GM20000 (cell line): Measurements from ENCODE around the gene KIR3DL1.
"Not testable (repeated sequence)": the region's sequence is repeated elsewhere in the genome, so short reads cannot be mapped to it uniquely, and the experiment has no call there.

Experiments
- DNase-seq: peaks from one replicate; pipeline ENCODE4 v3.0.0; 2012; ENCODE audit warnings: low spot score
- TF ChIP-seq, protein P1 (sequence below): IDR thresholded peaks from 2 replicates; pipeline ENCODE4 v1.5.1; 2012; ENCODE audit warnings: mild to moderate bottlenecking, control low read depth; ENCODE audit errors: extremely low read depth, missing control alignments

KIR3DL1 gene

GRCh38 chr19:54817670-54818536 is 1.6 kb downstream of the KIR3DL1 start:
- TF ChIP-seq, protein P1, sequence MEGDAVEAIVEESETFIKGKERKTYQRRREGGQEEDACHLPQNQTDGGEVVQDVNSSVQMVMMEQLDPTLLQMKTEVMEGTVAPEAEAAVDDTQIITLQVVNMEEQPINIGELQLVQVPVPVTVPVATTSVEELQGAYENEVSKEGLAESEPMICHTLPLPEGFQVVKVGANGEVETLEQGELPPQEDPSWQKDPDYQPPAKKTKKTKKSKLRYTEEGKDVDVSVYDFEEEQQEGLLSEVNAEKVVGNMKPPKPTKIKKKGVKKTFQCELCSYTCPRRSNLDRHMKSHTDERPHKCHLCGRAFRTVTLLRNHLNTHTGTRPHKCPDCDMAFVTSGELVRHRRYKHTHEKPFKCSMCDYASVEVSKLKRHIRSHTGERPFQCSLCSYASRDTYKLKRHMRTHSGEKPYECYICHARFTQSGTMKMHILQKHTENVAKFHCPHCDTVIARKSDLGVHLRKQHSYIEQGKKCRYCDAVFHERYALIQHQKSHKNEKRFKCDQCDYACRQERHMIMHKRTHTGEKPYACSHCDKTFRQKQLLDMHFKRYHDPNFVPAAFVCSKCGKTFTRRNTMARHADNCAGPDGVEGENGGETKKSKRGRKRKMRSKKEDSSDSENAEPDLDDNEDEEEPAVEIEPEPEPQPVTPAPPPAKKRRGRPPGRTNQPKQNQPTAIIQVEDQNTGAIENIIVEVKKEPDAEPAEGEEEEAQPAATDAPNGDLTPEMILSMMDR: no peak
- no peak for DNase-seq

DNA sequence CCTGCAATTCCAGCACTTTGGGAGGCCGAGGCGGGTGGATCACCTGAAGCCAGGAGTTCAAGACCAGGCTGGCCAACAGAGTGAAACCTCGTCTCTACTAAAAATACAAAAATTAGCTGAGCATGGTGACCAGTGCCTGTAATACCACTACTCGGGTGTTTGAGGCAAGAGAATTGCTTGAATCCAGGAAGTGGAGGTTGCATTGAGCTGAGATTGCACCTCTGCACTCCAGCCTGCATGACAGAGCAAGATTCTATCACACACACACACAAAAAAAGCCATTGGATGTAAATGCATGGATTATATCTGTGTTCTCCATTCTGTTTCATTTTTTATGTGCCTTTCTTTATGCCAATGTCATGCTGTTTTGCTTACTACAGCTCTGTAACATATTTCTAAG is 8.1 kb downstream of the KIR3DL1 start:
- not testable (repeated sequence) for DNase-seq

- not testable (repeated sequence) for DNase-seq
Measured at GRCh38 chr19:54825326-54825725, 9.1 kb downstream of the KIR3DL1 start.

GRCh38 chr19:54828064-54828463 is 11.8 kb downstream of the KIR3DL1 start:
- not testable (repeated sequence) for DNase-seq

- DNase-seq: not testable (repeated sequence)
Measured at GRCh38 chr19:54832496-54832895, 16.2 kb downstream of the KIR3DL1 start, which contains the start of gene KIR2DS4. Gene KIR2DS4, plus strand, starts transcription at chr19:54832676.

GRCh38 chr19:54835126-54835525 is 18.9 kb downstream of the KIR3DL1 start:
- not testable (repeated sequence) for DNase-seq

GRCh38 chr19:54837522-54837921 is 21.3 kb downstream of the KIR3DL1 start:
- not testable (repeated sequence) for DNase-seq

- DNase-seq: not testable (repeated sequence)
Measured at GRCh38 chr19:54843171-54843570, 26.9 kb downstream of the KIR3DL1 start.

- DNase-seq: not testable (repeated sequence)
Measured at GRCh38 chr19:54850061-54850640, 33.9 kb downstream of the KIR3DL1 start, which contains the start of gene KIR3DL2. Gene KIR3DL2, plus strand, starts transcription at chr19:54850443. Its CDS starts 33 bp downstream, at chr19:54850476.

DNA sequence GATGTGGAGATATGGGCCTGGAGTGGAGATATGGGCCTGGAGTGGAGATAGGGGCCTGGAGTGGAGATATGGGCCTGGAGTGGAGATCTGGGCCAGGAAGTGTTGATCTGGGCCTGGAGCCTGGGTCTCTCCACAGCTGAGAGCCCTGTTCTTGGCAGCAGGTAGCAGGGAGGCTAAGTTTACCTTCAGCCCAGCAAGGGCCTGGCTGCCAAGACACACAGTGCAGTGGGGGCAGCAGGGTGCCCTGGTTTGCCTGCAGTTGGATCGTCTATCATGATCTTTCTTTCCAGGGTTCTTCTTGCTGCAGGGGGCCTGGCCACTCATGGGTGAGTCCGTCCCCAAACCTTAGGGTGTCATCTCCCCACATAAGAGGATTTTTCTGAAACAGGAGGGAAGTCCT is 34.7 kb downstream of the KIR3DL1 start:
- TF ChIP-seq, protein P1: no peak
- DNase-seq: no peak

DNA sequence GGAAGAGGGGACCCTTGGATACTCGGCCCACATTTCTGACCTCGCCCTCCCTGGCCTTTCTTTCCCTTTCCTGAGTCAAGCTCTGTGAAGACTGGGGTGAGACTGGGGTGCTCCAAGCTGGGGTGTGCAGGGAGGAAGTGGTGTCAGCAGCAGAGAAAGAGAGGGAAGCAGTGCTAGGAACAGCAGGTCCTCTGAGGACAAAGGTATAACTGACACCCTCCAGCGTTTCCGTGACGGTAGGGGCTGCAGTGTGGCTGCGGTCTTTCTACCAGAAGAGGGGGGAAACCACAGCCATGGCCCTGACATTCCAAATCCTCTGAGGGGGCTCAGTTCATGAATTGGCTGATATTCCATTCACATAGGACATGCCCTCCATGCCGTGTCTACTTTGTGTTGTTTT is 35.1 kb downstream of the KIR3DL1 start:
- DNase-seq: no peak
- TF ChIP-seq, protein P1: no peak

DNA sequence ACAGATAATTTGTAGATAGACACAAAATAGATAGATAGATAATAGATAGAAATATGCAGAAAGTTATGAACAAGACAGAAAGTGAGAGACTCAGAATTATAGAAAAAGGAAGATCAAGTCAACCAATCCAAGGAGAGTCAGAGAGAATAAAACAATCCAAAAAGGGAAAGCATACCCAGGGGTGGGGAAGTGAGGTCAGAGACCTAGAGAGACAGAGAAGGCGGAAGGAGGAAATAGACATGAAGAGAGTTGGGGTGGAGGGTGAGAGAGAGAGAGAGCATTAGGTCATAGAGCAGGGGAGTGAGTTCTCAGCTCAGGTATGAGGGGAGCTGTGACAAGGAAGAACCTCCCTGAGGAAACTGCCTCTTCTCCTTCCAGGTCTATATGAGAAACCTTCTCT is 39.0 kb downstream of the KIR3DL1 start:
- DNase-seq: not testable (repeated sequence)

GRCh38 chr19:54858476-54858875 is 42.2 kb downstream of the KIR3DL1 start:
- not testable (repeated sequence) for DNase-seq

- DNase-seq: not testable (repeated sequence)
Measured at GRCh38 chr19:54859421-54859820, 43.2 kb downstream of the KIR3DL1 start.

DNA sequence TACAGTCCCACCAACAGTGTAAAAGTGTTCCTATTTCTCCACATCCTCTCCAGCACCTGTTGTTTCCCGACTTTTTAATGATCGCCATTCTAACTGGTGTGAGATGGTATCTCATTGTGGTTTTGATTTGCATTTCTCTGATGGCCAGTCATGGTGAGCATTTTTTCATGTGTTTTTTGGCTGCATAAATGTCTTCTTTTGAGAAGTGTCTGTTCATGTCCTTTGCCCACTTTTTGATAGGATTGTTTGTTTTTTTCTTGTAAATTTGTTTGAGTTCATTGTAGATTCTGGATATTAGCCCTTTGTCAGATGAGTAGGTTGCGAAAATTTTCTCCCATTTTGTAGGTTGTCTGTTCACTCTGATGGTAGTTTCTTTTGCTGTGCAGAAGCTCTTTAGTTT is 47.2 kb downstream of the KIR3DL1 start:
- DNase-seq: not testable (repeated sequence)
